GM20431 (cell line): ENCODE measurements around the gene SEPSECS.

Experiments
- in situ Hi-C: fragments of 300-500 bp; cut with MseI, MboI; formaldehyde crosslinking; loops from one replicate; pipeline ENCODE4 v1.15.0; 2020; ENCODE audit warnings: low sequenced_read_pairs; ENCODE audit not compliant: unreplicated experiment

The SEPSECS gene

GRCh38 chr4:25113915-25114904 is 46.0 kb downstream of the SEPSECS start:
- in situ Hi-C loops: no loop called here

- in situ Hi-C loops: no loop called here
Measured at GRCh38 chr4:25112995-25113380, 47.3 kb downstream of the SEPSECS start.

GRCh38 chr4:25112366-25112994 is 47.8 kb downstream of the SEPSECS start:
- in situ Hi-C loops: no loop called here

- in situ Hi-C loops: no loop called here
Measured at GRCh38 chr4:25111648-25112196, 48.5 kb downstream of the SEPSECS start.

- in situ Hi-C loops: no loop called here
Measured at GRCh38 chr4:25110527-25111329, 49.5 kb downstream of the SEPSECS start.

- in situ Hi-C loops: no loop called here
Measured at GRCh38 chr4:25109511-25109910, 50.7 kb downstream of the SEPSECS start.

- in situ Hi-C loops: no loop called here
Measured at GRCh38 chr4:25108556-25108955, 51.7 kb downstream of the SEPSECS start.

GRCh38 chr4:25107827-25108516 is 52.3 kb downstream of the SEPSECS start:
- in situ Hi-C loops: no loop called here

- in situ Hi-C loops: no loop called here
Measured at GRCh38 chr4:25106363-25107151, 53.7 kb downstream of the SEPSECS start.

- in situ Hi-C loops: no loop called here
Measured at GRCh38 chr4:25104591-25104990, 55.7 kb downstream of the SEPSECS start.

GRCh38 chr4:25103418-25103817 is 56.8 kb downstream of the SEPSECS start:
- in situ Hi-C loops: no loop called here

GRCh38 chr4:25101836-25102235 is 58.4 kb downstream of the SEPSECS start:
- in situ Hi-C loops: no loop called here

GRCh38 chr4:25100710-25101109 is 59.5 kb downstream of the SEPSECS start:
- in situ Hi-C loops: no loop called here

- in situ Hi-C loops: no loop called here
Measured at GRCh38 chr4:25100021-25100555, 60.2 kb downstream of the SEPSECS start.

- in situ Hi-C loops: no loop called here
Measured at GRCh38 chr4:25098964-25099891, 61.0 kb downstream of the SEPSECS start.

- in situ Hi-C loops: no loop called here
Measured at GRCh38 chr4:25096981-25097443, 63.2 kb downstream of the SEPSECS start.

- in situ Hi-C loops: no loop called here
Measured at GRCh38 chr4:25096251-25096980, 63.8 kb downstream of the SEPSECS start.
